ENCODE results near the gene MRPL40. TPM values are rescaled to one million over a fixed set of nuclear protein-coding genes. Genes with fewer than 3 reads are reported as not detected.

MRPL40 gene
- total RNA-seq, 1 donor from 2014 or later: 34.8 TPM

DNA sequence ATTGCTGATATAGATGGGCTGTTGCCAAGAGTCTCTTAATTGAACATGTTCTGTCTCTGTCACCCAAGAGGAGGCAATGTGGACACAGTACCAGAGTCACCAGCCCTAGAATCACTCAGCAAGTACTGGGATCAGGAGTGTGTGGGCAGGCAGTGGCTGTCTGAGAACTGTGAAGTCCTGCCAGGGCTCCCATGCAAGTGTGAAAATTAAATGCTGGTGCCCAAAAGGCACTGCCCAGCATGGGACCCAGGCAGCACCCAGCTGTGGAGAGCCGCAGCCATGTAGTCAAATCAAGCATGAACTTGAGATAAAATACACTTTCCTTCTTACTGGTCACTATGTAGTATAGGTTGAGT, 20.7 kb upstream of the MRPL40 start:
- H3K9me3 Mint-ChIP-seq: no peaks in the 10 kb centered on the region
- intact Hi-C loops (cut with micrococcal nuclease): no loop called here
- H3K4me1 Mint-ChIP-seq (ENCODE audit: low read depth): peaks cover 18% of the 10 kb centered on the region

DNA sequence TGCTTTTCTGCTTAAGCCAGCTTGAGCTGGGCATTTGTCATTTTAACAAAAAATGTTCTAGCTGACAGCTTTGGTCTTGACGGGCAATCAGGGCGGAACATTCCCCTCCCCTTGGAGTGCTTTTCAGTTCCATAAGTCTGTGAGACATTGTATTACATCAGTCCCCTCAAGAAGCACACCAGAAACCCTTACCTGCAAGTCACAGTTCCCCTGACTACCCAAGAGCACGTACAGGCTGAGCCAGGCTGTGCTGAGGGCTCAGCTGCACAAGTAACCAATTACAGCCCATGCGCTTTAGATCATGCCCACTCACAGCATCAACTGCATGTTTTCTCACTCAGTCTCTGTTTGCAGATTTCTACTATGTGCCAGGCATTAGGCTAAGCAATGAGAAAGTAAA, 19.9 kb upstream of the MRPL40 start:
- Mint-ChIP-seq H3K4me1 (ENCODE audit: low read depth) (peaks cover 18% of the 10 kb centered on the region), H3K4me3 (ENCODE audit: low read depth) (no peak overlapping the region), H3K27ac (no peak overlapping the region), H3K9me3 (no peaks in the 10 kb centered on the region), H3K36me3 (ENCODE audit: low read depth) (peaks cover 36% of the 10 kb centered on the region), H3K27me3 (ENCODE audit: low read depth) (no peaks in the 10 kb centered on the region)
- no peak for DNase-seq (ENCODE audit: low spot score)
- intact Hi-C loops (cut with micrococcal nuclease): no loop called here

More for the DNA sequence above, 20.7 kb upstream of the MRPL40 start:
- Mint-ChIP-seq H3K27ac (no peak overlapping the region), H3K4me3 (ENCODE audit: low read depth) (no peak overlapping the region), H3K36me3 (ENCODE audit: low read depth) (peaks cover 39% of the 10 kb centered on the region), H3K27me3 (ENCODE audit: low read depth) (no peaks in the 10 kb centered on the region)
- DNase-seq (ENCODE audit: low spot score): no peak

GRCh38 chr22:19412923-19413322, 19.4 kb upstream of the MRPL40 start:
- H3K4me3 Mint-ChIP-seq (ENCODE audit: low read depth): no peak overlapping the region
- no peak for DNase-seq (ENCODE audit: low spot score)
- no peak overlapping the region for H3K27ac Mint-ChIP-seq
- intact Hi-C loops (cut with micrococcal nuclease): no loop called here
- H3K4me1 Mint-ChIP-seq (ENCODE audit: low read depth): peaks cover 21% of the 10 kb centered on the region
- H3K9me3 Mint-ChIP-seq: no peaks in the 10 kb centered on the region
- no peaks in the 10 kb centered on the region for H3K27me3 Mint-ChIP-seq (ENCODE audit: low read depth)
- peaks cover 37% of the 10 kb centered on the region for H3K36me3 Mint-ChIP-seq (ENCODE audit: low read depth)

DNA sequence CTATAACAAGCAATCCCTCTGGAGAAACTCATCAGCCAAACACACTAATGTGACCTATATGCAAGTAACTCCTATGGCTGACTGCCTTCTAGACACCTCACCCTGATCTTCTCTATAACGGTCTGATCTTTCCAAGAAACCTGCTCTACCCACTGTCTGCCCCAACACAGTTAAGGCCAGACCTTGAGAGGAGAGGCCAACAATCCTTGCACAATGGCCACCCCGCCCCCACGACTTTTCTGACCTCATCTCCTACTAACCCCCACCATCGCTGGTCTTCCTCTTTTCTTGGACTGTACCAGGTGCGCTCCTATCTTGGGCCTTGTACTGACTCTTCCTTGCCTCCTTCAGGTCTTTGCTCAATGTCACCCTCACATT, 13.3 kb upstream of the MRPL40 start:
- no peaks in the 10 kb centered on the region for H3K9me3 Mint-ChIP-seq
- H3K36me3 Mint-ChIP-seq (ENCODE audit: low read depth): peaks cover 35% of the 10 kb centered on the region
- H3K27me3 Mint-ChIP-seq (ENCODE audit: low read depth): no peaks in the 10 kb centered on the region
- intact Hi-C loops (cut with micrococcal nuclease): loop anchor here (1.0 kb wide), 1 partner anchor 11 kb away; no protein-coding TSS in a partner anchor
- peak overlapping the region; percentile 37 for H3K4me3 Mint-ChIP-seq (ENCODE audit: low read depth)
- no peak for DNase-seq (ENCODE audit: low spot score)
- H3K4me1 Mint-ChIP-seq (ENCODE audit: low read depth): peaks cover 62% of the 10 kb centered on the region
- peak overlapping the region; percentile 91 for H3K27ac Mint-ChIP-seq

- H3K4me3 Mint-ChIP-seq (ENCODE audit: low read depth): peak overlapping the region; percentile 37
- H3K27me3 Mint-ChIP-seq (ENCODE audit: low read depth): no peaks in the 10 kb centered on the region
- intact Hi-C loops (cut with micrococcal nuclease): loop anchor here (1.0 kb wide), 1 partner anchor 11 kb away; no protein-coding TSS in a partner anchor
- H3K36me3 Mint-ChIP-seq (ENCODE audit: low read depth): peaks cover 35% of the 10 kb centered on the region
- DNase-seq (ENCODE audit: low spot score): peak; percentile 58
- H3K9me3 Mint-ChIP-seq: no peaks in the 10 kb centered on the region
- peak overlapping the region; percentile 91 for H3K27ac Mint-ChIP-seq
- H3K4me1 Mint-ChIP-seq (ENCODE audit: low read depth): peaks cover 65% of the 10 kb centered on the region
Observed at GRCh38 chr22:19419464-19420178, 12.7 kb upstream of the MRPL40 start.

GRCh38 chr22:19420321-19420720, 12.0 kb upstream of the MRPL40 start:
- Mint-ChIP-seq H3K36me3 (ENCODE audit: low read depth) (peaks cover 38% of the 10 kb centered on the region), H3K9me3 (no peaks in the 10 kb centered on the region), H3K4me3 (ENCODE audit: low read depth) (peak overlapping the region; percentile 37), H3K27ac (peak overlapping the region; percentile 91), H3K27me3 (ENCODE audit: low read depth) (no peaks in the 10 kb centered on the region), H3K4me1 (ENCODE audit: low read depth) (peaks cover 64% of the 10 kb centered on the region)
- intact Hi-C loops (cut with micrococcal nuclease): no loop called here
- DNase-seq (ENCODE audit: low spot score): no peak

- Mint-ChIP-seq H3K4me3 (ENCODE audit: low read depth) (no peak overlapping the region), H3K27me3 (ENCODE audit: low read depth) (no peaks in the 10 kb centered on the region), H3K4me1 (ENCODE audit: low read depth) (peaks cover 74% of the 10 kb centered on the region), H3K9me3 (no peaks in the 10 kb centered on the region), H3K27ac (peak overlapping the region; percentile 42), H3K36me3 (ENCODE audit: low read depth) (peaks cover 40% of the 10 kb centered on the region)
- no peak for DNase-seq (ENCODE audit: low spot score)
- intact Hi-C loops (cut with micrococcal nuclease): no loop called here
Observed at GRCh38 chr22:19422440-19423301, 9.7 kb upstream of the MRPL40 start.

DNA sequence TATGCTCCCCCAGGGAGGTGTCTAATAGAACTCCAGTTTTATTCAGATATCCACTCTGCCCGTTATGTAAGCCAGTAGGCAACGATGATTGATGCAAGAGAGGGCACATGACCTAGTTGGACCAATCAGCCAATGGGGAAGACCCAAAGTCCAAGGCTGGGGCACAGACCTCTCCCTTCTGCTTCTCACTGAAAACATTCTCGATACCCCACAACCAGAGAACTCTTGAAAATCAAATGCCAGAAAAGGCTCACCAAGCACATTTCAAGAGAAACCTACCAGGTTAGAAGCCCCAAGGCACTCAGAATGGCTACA, 8.2 kb upstream of the MRPL40 start:
- Mint-ChIP-seq H3K27ac (no peak overlapping the region), H3K4me3 (ENCODE audit: low read depth) (no peak overlapping the region), H3K36me3 (ENCODE audit: low read depth) (peaks cover 43% of the 10 kb centered on the region), H3K4me1 (ENCODE audit: low read depth) (peaks cover 73% of the 10 kb centered on the region), H3K27me3 (ENCODE audit: low read depth) (no peaks in the 10 kb centered on the region), H3K9me3 (no peaks in the 10 kb centered on the region)
- DNase-seq (ENCODE audit: low spot score): no peak
- intact Hi-C loops (cut with micrococcal nuclease): no loop called here

DNA sequence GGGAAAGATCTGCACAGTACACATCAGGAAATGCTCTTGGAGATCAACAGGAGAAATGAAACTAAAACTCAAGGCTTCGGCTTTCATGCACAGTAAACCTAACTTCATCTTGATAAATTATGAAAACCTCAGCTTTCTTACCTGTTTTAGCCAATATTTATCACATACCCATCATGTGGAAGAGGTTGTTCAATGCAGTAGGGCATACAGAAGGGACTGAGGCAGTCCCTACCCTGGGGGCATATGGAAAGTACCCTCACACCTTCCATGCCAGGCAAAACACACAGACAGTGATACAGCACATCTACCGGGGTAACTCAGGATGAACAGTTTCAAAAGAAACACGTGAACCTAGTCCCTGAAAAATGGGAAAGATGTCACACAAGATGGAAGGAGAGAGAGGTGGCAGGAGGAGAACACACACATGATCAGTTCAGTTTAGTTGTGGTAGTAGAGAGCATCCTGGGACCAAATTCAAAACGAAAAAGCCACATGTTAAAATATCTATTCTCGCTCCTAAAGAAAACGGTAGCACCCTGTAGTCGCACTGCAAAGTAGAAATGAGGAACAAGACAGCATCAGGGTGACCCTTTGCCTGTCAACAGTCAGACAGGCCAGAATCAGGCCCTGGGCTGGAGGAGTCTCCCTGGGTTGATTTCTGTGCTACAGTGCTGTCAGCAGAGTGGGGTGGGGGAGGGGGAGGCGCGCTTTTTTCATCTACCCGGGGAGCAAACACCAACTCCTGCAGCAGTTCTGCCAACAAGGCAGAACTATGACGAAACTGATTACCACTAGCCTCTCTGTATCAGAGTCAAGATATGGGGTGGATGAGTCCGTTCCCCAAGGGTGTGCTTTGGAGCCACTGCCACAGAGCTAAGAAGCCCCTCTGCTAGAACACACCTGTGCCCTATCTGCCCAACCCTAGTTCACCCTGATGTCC, 2.1 kb upstream of the MRPL40 start:
- H3K36me3 Mint-ChIP-seq (ENCODE audit: low read depth): peaks cover 60% of the 10 kb centered on the region
- no peaks in the 10 kb centered on the region for H3K27me3 Mint-ChIP-seq (ENCODE audit: low read depth)
- H3K27ac Mint-ChIP-seq: peak overlapping the region; percentile 79
- intact Hi-C loops (cut with micrococcal nuclease): loop anchor here (1.0 to 5.0 kb wide), 2 partner anchors 11 to 138 kb away; partner anchors contain the start of gene CLTCL1
- H3K9me3 Mint-ChIP-seq: no peaks in the 10 kb centered on the region
- peak overlapping the region; percentile 88 for H3K4me3 Mint-ChIP-seq (ENCODE audit: low read depth)
- peaks cover 46% of the 10 kb centered on the region for H3K4me1 Mint-ChIP-seq (ENCODE audit: low read depth)
- DNase-seq (ENCODE audit: low spot score): peak; percentile 26

- Mint-ChIP-seq H3K36me3 (ENCODE audit: low read depth) (peaks cover 63% of the 10 kb centered on the region), H3K27me3 (ENCODE audit: low read depth) (no peaks in the 10 kb centered on the region), H3K9me3 (no peaks in the 10 kb centered on the region), H3K27ac (peak overlapping the region; percentile 79), H3K4me1 (ENCODE audit: low read depth) (peaks cover 47% of the 10 kb centered on the region), H3K4me3 (ENCODE audit: low read depth) (peak overlapping the region; percentile 88)
- DNase-seq (ENCODE audit: low spot score): peak; percentile 31
- intact Hi-C loops (cut with micrococcal nuclease): loop anchor here (1.0 to 5.0 kb wide), 2 partner anchors 12 to 139 kb away; partner anchors contain the start of gene CLTCL1
Observed at GRCh38 chr22:19430890-19431541, 1.3 kb upstream of the MRPL40 start.

GRCh38 chr22:19431649-19432132, 654 bp upstream of the MRPL40 start, which contains the start of gene HIRA:
HIRA (minus strand) TSS chr22:19431733; CDS start chr22:19431476, 257 bp downstream.
- H3K36me3 Mint-ChIP-seq (ENCODE audit: low read depth): peaks cover 59% of the 10 kb centered on the region
- H3K27ac Mint-ChIP-seq: peak within 1 kb of the TSS; percentile 92
- H3K27me3 Mint-ChIP-seq (ENCODE audit: low read depth): no peaks in the 10 kb centered on the region
- H3K4me3 Mint-ChIP-seq (ENCODE audit: low read depth): peak within 1 kb of the TSS; percentile 89
- intact Hi-C loops (cut with micrococcal nuclease): loop anchor here (1.0 to 5.0 kb wide), 3 partner anchors 15 to 139 kb away; partner anchors contain the start of genes C22orf39, CDC45, CLTCL1 and UFD1
- peak; percentile 87 for DNase-seq (ENCODE audit: low spot score)
- no peaks in the 10 kb centered on the region for H3K9me3 Mint-ChIP-seq
- H3K4me1 Mint-ChIP-seq (ENCODE audit: low read depth): peaks cover 40% of the 10 kb centered on the region
